ENCODE results near the gene MRPL38.

DNA sequence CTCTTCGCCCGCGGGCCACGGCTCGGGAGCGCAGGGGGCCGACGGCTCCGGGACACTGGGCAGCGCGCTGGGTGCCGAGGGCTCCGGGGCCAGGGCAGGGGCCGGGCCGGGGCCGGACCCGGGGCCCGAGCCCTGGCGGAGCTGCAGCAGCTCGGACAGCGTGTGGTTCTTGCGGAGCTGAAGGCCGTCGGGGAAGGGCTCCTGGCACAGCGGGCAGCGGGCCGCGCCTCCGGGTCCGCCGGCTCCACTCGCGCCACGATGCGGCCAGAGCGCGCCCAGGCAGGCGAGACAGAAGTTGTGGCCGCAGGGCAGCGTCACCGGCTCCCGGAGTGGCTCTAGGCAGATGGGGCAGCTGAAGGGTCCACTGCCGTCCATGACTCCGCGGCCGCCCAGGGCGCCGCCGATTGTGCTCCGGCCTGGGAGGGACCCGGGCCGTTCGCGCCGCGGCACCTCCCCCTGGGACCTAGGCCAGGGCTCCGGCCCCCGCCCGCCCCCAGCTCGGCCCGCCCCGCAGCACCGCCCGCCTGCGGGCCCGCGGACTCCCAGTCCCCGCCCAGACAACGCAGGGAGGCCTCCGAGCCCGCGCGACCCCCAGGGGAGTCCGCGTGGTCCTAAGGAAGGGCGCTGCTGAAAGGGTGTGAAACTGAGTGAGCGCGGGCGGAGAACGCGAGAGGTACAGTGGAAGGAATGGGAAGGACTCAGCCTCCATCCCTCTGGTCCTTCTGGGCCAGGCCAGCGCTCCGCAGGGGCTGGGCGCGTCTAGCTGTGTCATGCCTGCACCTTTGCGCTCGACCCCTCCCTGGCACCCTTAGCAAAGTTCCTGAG, 26.3 kb downstream of the MRPL38 start, which contains the start of gene TRIM47:
- TF ChIP-seq CTCF (IDR thresholded peaks at IDR 0.05; ENCODE audit: insufficient read depth, low read depth, low read length) (no peak), EZH2 (IDR thresholded peaks at IDR 0.05; ENCODE audit: insufficient read depth, low read length) (no peak)

Measured in astrocyte (in vitro differentiated cells and primary cell).